Loucy (cell line): ENCODE results near the gene DOCK10.

Experiments used
- H2AFZ ChIP-seq: fragments of 200-600 bp; sonication (generic); 2 replicates; pipeline ENCODE4 v1.6.0; 2016; ENCODE audit warnings: antibody characterized with exemption, mild to moderate bottlenecking, low read length, moderate library complexity
- H3F3A ChIP-seq: fragments of 200-600 bp; 2 replicates; pipeline ENCODE4 v1.6.0; 2016; ENCODE audit warnings: antibody characterized with exemption, low read depth, mild to moderate bottlenecking
- H3K27me3 ChIP-seq: fragments of 200-600 bp; sonication (generic); 2 replicates; pipeline ENCODE4 v1.6.1; 2014; ENCODE audit warnings: low read length, mild to moderate bottlenecking; ENCODE audit not compliant: insufficient read depth, poor library complexity, severe bottlenecking
- H3K36me3 ChIP-seq: fragments of 200-600 bp; sonication (generic); 2 replicates; pipeline ENCODE4 v1.6.1; 2016; ENCODE audit warnings: low read length; ENCODE audit not compliant: insufficient read depth
- H3K4me1 ChIP-seq: fragments of 200-600 bp; sonication (generic); 2 replicates; pipeline ENCODE4 v1.5.1; 2014; ENCODE audit warnings: low read length, mild to moderate bottlenecking; ENCODE audit not compliant: insufficient read depth, poor library complexity, severe bottlenecking
- H3K4me2 ChIP-seq: fragments of 200-600 bp; sonication (generic); 2 replicates; pipeline ENCODE4 v1.6.0; 2014; ENCODE audit warnings: antibody characterized with exemption, low read length, low read depth, mild to moderate bottlenecking; ENCODE audit not compliant: poor library complexity, severe bottlenecking
- H3K4me3 ChIP-seq: fragments of 200-600 bp; sonication (generic); 2 replicates; pipeline ENCODE4 v1.5.1; 2014; ENCODE audit warnings: low read length, mild to moderate bottlenecking, mixed read lengths; ENCODE audit not compliant: poor library complexity, severe bottlenecking
- H3K79me2 ChIP-seq: fragments of 200-600 bp; sonication (generic); 2 replicates; pipeline ENCODE4 v1.6.1; 2014; ENCODE audit warnings: low read length; ENCODE audit not compliant: insufficient read depth
- H3K9ac ChIP-seq: fragments of 200-600 bp; sonication (generic); 2 replicates; pipeline ENCODE4 v1.6.0; 2014; ENCODE audit warnings: mild to moderate bottlenecking, low read depth, low read length, moderate library complexity; ENCODE audit not compliant: poor library complexity, severe bottlenecking
- H3K9me2 ChIP-seq: fragments of 200-600 bp; sonication (generic); replicated peaks from 2 replicates; pipeline ENCODE4 v1.6.1; 2016; ENCODE audit warnings: low read depth, low read length, mixed read lengths
- H3K9me3 ChIP-seq: fragments of 200-600 bp; sonication (generic); 2 replicates; pipeline ENCODE4 v1.6.1; 2014; ENCODE audit warnings: mild to moderate bottlenecking, antibody characterized with exemption, low read length, low read depth; ENCODE audit not compliant: insufficient read depth
- H4K20me1 ChIP-seq: fragments of 200-600 bp; sonication (generic); 2 replicates; pipeline ENCODE4 v1.6.0; 2014; ENCODE audit warnings: antibody characterized with exemption, low read length, mild to moderate bottlenecking; ENCODE audit not compliant: insufficient read depth, poor library complexity, severe bottlenecking
- EZH2phosphoT487 ChIP-seq: fragments of 200-600 bp; IDR thresholded peaks from 2 replicates; pipeline ENCODE4 v1.6.1; 2018; ENCODE audit warnings: antibody characterized with exemption, mild to moderate bottlenecking, moderate library complexity, borderline replicate concordance
- TF ChIP-seq, protein P1 (sequence below): fragments of 200-600 bp; sonication (generic); conservative IDR thresholded peaks from 2 replicates; pipeline ENCODE4 v1.5.1; 2014; ENCODE audit warnings: mild to moderate bottlenecking, antibody characterized with exemption, low read length

Gene DOCK10

GRCh38 chr2:224836263-224836662 is 206.0 kb downstream of the DOCK10 start:
- H3K9me2 ChIP-seq: no peaks in the 10 kb centered on the region
- no peaks in the 10 kb centered on the region for H4K20me1 ChIP-seq
- no peak for TF ChIP-seq EZH2phosphoT487
- TF ChIP-seq, protein P1, sequence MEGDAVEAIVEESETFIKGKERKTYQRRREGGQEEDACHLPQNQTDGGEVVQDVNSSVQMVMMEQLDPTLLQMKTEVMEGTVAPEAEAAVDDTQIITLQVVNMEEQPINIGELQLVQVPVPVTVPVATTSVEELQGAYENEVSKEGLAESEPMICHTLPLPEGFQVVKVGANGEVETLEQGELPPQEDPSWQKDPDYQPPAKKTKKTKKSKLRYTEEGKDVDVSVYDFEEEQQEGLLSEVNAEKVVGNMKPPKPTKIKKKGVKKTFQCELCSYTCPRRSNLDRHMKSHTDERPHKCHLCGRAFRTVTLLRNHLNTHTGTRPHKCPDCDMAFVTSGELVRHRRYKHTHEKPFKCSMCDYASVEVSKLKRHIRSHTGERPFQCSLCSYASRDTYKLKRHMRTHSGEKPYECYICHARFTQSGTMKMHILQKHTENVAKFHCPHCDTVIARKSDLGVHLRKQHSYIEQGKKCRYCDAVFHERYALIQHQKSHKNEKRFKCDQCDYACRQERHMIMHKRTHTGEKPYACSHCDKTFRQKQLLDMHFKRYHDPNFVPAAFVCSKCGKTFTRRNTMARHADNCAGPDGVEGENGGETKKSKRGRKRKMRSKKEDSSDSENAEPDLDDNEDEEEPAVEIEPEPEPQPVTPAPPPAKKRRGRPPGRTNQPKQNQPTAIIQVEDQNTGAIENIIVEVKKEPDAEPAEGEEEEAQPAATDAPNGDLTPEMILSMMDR: no peak
- no peak overlapping the region for H2AFZ ChIP-seq
- H3K27me3 ChIP-seq: no peaks in the 10 kb centered on the region
- H3K79me2 ChIP-seq: no peaks in the 10 kb centered on the region
- H3K4me3 ChIP-seq: no peak overlapping the region
- H3K9ac ChIP-seq: no peak overlapping the region
- peaks cover 62% of the 10 kb centered on the region for H3K36me3 ChIP-seq
- H3K9me3 ChIP-seq: no peaks in the 10 kb centered on the region
- H3K4me1 ChIP-seq: no peaks in the 10 kb centered on the region
- no peak overlapping the region for H3K4me2 ChIP-seq
- H3F3A ChIP-seq: no peaks in the 10 kb centered on the region

- Histone ChIP-seq H3K4me1 (no peaks in the 10 kb centered on the region), H3K79me2 (no peaks in the 10 kb centered on the region), H3K4me3 (no peak overlapping the region), H3F3A (no peaks in the 10 kb centered on the region), H3K4me2 (no peak overlapping the region), H3K9me2 (no peaks in the 10 kb centered on the region), H3K27me3 (no peaks in the 10 kb centered on the region), H2AFZ (no peak overlapping the region), H3K9me3 (no peaks in the 10 kb centered on the region), H3K36me3 (peaks cover 59% of the 10 kb centered on the region), H4K20me1 (no peaks in the 10 kb centered on the region), H3K9ac (no peak overlapping the region)
- no peak for TF ChIP-seq EZH2phosphoT487
- TF ChIP-seq, protein P1: no peak
Observed at GRCh38 chr2:224835405-224835804, 206.9 kb downstream of the DOCK10 start.

DNA sequence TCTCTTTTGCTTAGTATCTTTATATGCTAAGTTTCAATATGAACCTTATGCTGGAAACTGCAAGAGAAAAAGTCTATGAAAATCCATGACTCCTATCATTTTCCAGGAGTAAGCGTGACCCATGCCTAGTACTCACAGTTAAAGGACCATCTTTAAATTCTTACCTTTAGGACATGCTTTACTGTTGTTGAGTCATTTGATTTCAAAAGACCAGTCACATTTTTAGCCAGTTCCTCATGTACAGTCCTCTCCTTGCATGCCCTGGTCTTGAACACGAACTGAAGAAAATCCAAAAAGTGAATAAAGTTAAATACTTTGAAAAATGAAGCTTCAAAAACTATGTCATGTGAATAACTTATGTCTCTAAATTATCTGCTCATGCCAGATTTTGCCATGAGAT is 208.3 kb downstream of the DOCK10 start:
- Histone ChIP-seq H3K9me3 (no peaks in the 10 kb centered on the region), H3K4me3 (no peak overlapping the region), H3K27me3 (no peaks in the 10 kb centered on the region), H3K9me2 (no peaks in the 10 kb centered on the region), H3K9ac (no peak overlapping the region), H3K36me3 (peaks cover 58% of the 10 kb centered on the region; the same call in 1 of the 2 replicates), H3K4me2 (no peak overlapping the region), H4K20me1 (no peaks in the 10 kb centered on the region), H2AFZ (no peak overlapping the region), H3K79me2 (no peaks in the 10 kb centered on the region), H3K4me1 (no peaks in the 10 kb centered on the region), H3F3A (no peaks in the 10 kb centered on the region)
- TF ChIP-seq EZH2phosphoT487: no peak
- TF ChIP-seq, protein P1: no peak
